NCI-H2107 (cell line): Measurements from ENCODE around the gene PSAPL1.
"Not testable (repeated sequence)": the region's sequence is repeated elsewhere in the genome, so short reads cannot be mapped to it uniquely, and the experiment has no call there.

ENCODE experiments used
- DNase-seq: peaks from one replicate; lab custom pipeline; 2025; lab: John Stamatoyannopoulos, UW

Gene PSAPL1

DNA sequence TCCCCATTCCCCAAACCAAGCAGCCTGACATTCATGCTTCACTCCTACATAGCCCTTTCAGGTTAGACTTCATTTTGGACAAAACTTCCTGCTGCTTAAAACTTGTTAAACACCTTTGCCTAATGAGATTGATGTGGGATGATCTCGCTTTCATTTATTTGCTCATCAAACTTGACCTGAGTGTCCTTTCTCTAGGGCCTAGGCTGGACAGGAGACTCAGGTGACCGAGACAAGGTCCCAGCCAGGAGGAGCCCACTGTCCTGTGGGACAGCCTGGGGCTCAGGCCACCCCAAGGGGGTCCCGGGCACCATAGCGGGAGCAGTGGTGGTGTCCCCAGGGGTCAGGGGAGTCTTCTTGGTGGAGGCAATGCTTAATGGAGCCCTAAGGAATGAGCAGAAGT, 23.7 kb upstream of the PSAPL1 start:
- DNase-seq, result no peak

GRCh38 chr4:7458066-7458425, 23.3 kb upstream of the PSAPL1 start:
- DNase-seq, result no peak

GRCh38 chr4:7457201-7458065, 22.7 kb upstream of the PSAPL1 start:
- no peak for DNase-seq

GRCh38 chr4:7452802-7453201, 18.1 kb upstream of the PSAPL1 start:
- not testable (repeated sequence) for DNase-seq

GRCh38 chr4:7451800-7452199, 17.1 kb upstream of the PSAPL1 start:
- no peak for DNase-seq

DNA sequence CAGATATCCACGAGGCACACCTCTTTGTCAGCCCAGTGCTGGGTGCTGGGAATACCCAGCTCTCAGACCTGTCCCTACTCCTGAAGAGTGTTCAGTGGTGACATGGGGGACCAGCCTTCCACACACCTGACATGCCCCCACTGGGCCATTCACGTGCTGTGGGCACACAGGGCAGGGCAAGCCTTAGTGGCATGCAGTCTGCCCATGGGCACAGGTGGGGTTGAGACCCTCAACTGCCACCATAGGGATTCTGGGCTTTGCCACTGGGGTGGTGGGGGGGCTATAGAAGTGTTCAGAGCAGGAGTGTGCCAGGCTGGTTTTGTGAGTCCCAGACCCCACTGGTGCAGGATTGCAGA, 16.7 kb upstream of the PSAPL1 start:
- DNase-seq, result no peak

DNA sequence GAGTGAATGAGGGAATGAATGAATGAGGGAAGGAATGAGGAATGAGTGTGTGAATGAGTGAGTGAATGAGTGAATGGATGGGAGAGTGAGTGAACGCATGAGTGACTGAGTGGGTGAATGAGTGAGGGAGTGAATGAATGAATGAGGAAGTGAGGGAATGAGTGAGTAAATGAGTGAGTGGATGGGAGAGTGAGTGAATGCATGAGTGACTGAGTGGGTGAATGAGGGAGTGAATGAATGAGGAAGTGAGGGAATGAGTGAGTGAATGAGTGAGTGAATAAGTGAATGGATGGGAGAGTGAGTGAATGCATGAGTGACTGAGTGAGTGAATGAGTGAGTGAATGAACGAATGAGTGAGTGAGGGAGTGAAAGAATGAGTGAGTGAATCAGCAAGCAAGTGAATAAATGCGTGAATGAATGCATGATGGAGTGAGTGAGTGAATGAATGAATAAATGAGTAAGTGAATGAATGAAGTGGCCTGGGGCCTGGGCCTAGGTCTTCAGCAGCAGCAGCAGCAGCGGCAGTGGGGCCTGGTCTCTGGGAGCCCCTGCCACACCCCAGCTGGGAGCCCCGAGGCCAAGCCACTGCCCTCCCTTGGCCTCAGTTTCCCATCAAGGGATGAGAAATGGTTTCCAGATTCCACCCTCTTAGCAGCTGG, 16.2 kb upstream of the PSAPL1 start:
- no peak for DNase-seq

DNA sequence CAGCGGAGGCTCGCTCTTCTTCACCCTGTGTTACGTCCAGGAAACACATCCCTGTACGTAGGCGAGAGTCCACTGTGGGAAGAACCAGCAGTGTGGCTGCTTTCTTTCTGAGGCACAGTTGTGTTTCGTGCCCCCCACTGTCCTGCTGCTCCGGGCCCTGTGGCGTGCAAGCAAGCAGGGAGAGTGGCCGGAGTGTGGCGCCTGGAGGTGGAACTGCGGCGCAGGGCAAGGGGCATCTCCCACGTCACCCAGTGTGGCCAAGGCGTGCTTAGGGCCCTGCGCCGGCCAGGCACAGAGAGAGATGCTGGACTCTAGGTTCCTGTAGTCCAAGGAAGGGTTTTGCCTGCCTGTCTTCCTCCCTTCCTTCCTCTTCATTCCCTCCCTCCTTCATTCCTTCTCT, 13.3 kb upstream of the PSAPL1 start:
- no peak for DNase-seq

GRCh38 chr4:7447236-7447635, 12.5 kb upstream of the PSAPL1 start:
- no peak for DNase-seq

DNA sequence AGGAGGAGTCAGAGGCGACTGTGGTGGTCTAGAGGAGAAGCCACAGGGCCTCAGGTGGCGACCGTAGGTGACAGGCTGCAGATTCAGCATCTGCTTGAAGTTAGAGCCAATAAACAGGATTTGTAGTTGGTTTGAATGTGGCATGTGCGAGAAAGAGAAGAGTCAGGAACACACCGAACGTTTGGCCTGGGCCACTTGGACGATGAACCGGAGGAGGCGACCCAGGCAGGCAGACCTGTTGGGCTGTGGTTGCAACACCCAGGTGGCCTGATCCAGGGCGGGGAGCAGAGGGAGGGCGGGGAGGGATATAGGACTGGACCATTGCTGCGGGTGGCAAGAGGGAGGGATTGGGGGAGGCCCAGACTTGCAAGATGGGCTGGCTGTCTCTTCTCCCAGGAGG, 10.0 kb upstream of the PSAPL1 start:
- no peak for DNase-seq

DNA sequence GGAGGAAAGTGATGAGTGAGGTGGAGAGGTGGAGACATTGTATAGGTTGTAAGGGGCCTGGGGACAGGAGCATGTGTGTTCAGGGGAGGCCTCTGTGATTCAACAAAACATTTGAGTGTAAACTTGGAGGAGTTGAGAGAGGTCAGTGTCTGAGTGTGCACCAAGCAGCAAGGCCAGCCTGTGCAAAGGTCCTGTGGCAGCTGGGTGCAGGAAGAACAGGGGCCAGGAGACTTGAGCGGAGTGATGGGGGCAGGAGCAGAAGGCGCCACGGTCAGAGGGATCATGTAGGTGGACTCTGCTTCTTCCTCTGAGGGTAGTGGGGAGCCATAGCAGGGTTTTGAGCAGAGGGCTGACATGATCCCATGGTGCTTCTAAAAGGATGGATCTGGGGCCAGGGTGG, 9.6 kb upstream of the PSAPL1 start:
- DNase-seq, result no peak

- DNase-seq, result no peak
These were observed 7.9 kb upstream of the PSAPL1 start for GRCh38 chr4:7442574-7443162.

GRCh38 chr4:7441201-7441600, 6.5 kb upstream of the PSAPL1 start:
- DNase-seq, result no peak

- no peak for DNase-seq
These were observed 5.0 kb upstream of the PSAPL1 start for GRCh38 chr4:7439699-7440098.

GRCh38 chr4:7436256-7436655, 1.5 kb upstream of the PSAPL1 start:
- DNase-seq, result no peak

DNA sequence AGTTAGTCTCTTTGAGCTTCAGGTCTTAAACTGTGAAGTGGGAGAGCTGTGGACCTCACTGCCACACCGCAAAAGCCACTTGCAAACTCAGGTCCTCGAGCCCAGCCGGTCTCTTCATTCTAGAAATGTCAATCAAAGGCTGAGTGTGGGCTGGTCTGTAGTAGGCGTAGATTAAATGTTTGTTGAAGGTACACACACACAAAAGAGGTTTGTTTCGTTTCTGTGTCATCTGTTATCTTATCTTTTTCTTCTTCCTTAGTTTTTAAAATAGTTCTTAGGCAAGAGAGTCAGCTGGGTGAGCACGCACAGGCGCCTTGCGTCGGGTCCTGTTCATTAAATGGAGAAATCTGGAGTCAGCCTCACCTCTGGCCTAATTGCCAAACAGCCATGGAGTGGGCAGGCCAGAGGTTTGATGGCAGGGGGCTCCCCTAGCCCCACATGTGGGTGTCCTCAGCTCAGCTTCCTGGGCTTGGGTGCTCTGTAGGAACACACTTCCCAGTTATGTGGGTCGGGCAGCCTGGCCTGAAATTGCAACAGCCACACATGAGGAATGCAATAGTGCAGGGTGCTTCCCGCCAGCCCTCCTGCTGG, 836 bp upstream of the PSAPL1 start:
- no peak for DNase-seq

GRCh38 chr4:7434141-7434765, 477 bp downstream of the PSAPL1 start:
- no peak for DNase-seq

DNA sequence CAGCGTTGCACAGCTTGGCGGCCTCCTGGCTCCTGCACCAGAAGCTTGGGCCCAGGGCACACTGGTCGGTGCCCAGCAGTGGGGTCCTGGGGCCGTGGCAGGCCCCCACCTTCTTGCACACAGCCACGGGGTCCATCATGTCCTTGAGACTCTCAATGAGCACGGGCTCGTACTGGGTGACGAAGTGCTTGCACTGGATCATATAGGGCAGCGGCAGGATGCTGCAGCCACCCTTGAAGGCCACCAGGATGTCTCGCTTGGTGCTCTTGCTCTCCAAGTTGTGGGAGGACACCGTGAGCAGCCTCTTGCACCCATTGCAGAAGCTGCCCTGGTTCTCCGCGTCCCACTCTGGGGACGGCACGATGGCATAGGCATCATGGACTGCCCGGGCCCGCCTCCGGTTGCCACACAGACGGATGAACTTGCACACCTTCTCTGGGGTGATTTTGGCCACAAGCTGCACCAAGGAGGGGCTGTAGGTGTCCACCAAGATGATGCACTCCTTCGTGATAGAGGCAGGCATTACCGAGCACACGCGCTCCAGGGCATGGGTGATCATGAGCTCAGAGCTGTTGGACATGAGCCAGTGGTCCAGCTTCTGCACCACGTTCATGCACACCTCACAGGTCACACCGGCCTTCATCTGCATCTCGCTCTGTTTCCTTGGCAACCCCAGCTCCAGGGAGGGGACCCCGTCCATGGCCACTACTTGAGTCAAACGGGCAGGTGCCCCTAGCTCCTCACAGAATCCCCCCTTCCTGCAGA, 1.2 kb downstream of the PSAPL1 start:
- DNase-seq, result no peak

GRCh38 chr4:7432531-7433375, 2.0 kb downstream of the PSAPL1 start:
- no peak for DNase-seq

- DNase-seq, result no peak
These were observed 2.8 kb downstream of the PSAPL1 start for GRCh38 chr4:7431696-7432530.
